Psoas muscle (tissue), 8 donors: ENCODE data around the gene PCID2. TPM values are rescaled to one million over a fixed set of nuclear protein-coding genes. Genes with fewer than 3 reads are reported as not detected.
"Not testable (repeated sequence)": the region's sequence is repeated elsewhere in the genome, so short reads cannot be mapped to it uniquely, and the experiment has no call there.

Source experiments
- ATAC-seq, 4 donors: fragments of 200-7000 bp; cut with Tn5 transposase; one replicate each; pipeline ENCODE4 v1.9.1; 2020; ENCODE audit warnings: moderate library complexity in 3 of 4, mild to moderate bottlenecking in 2 of 4
- DNase-seq, 2 donors: peaks; one replicate each; pipeline ENCODE4 v3.0.0-alpha.2; 2020
- H3K27ac ChIP-seq: fragments of 200-600 bp; one replicate; pipeline ENCODE4 v1.8.0; 2022
- H3K27me3 ChIP-seq, 3 donors: fragments of 200-600 bp in 1 of 3; one replicate each; pipeline versions ENCODE4 v1.6.1 to v1.8.0; 2013 to 2022; ENCODE audit warnings: low read length in 2 of 3, mild to moderate bottlenecking in 2 of 3, moderate library complexity in 1 of 3; ENCODE audit not compliant: insufficient read depth in 3 of 3
- H3K36me3 ChIP-seq, 2 donors: fragments of 200-600 bp in 1 of 2; one replicate each; pipeline versions ENCODE4 v1.6.1 to v1.8.0; 2013 to 2022; ENCODE audit warnings: low read depth in 1 of 2, mild to moderate bottlenecking in 1 of 2, moderate library complexity in 1 of 2; ENCODE audit not compliant: insufficient read depth in 1 of 2
- H3K4me1 ChIP-seq: fragments of 200-600 bp; one replicate; pipeline ENCODE4 v1.8.0; 2022
- H3K4me3 ChIP-seq: fragments of 200-600 bp; one replicate; pipeline ENCODE4 v1.8.0; 2022; ENCODE audit warnings: mild to moderate bottlenecking
- H3K9me3 ChIP-seq: fragments of 200-600 bp; one replicate; pipeline ENCODE4 v1.8.0; 2022
- CTCF ChIP-seq: fragments of 200-600 bp; IDR thresholded peaks from one replicate; pipeline ENCODE4 v1.8.0; 2022; ENCODE audit warnings: antibody characterized with exemption
- WGBS, 3 donors: extraction: QIAGEN DNeasy Blood & Tissue Kit; methylation state at CpG; one replicate each; pipeline versions ENCODE4 v1.1.6 to v1.1.7; 2013; 5-methylcytosine and 5-hydroxymethylcytosine counted together
- intact Hi-C, 2 donors: fragments of 100-400 bp; cut with DNase I; formaldehyde crosslinking; loops; one replicate each; pipeline versions ENCODE4 v1.11.0 to v1.14.2; 2022
- long read RNA-seq, 2 donors: library from polyadenylated mRNA; unstranded; transcript quantifications; one replicate each; pipeline ENCODE4 v2.0.0, GENCODE V29; 2021
- polyA plus RNA-seq, 3 donors: library from polyadenylated mRNA; stranded (reverse); fragments of 200-250 nt; gene quantifications; one replicate each; pipeline ENCODE4 v1.2.3, GENCODE V29; 2013
- total RNA-seq, 4 donors: library from RNA; stranded (reverse); fragmentation: NEBNext Ultra II Directional in 2 of 4; extraction: Animal tissue kit (Norgen Biotek cat#: 25700) in 2 of 4; gene quantifications; one replicate each; pipeline versions ENCODE4 v1.2.1 to v1.2.4, GENCODE V29; 2021 to 2023
- donor health status: healthy with polysubstance abuse.
- donor health status: DM: no; HTN: no; CAD: no; lungs with moderate emphysema.
- donor health status: Bipolar disorder and iron deficiency.
- donor health status: healthy.
- donor health status: DM: yes; HTN: yes; CAD: no.
- donor health status: DM: no; HTN: no; CAD: no.
- donor health status: DM: no; HTN: no; CAD: no.
- donor health status: DM: yes; HTN: yes; CAD: no.

PCID2 gene
- 10 to 100 TPM; 22.5 to 37.1 (median 26.4) TPM for total RNA-seq
- 10 to 100 TPM; 19.9 to 28.2 (median 26.6) TPM for polyA plus RNA-seq
- long read RNA-seq, donor 1, transcript PCID2-202 (14 exons, 1,898 nt) = major isoform, 17 of 32 reads
- long read RNA-seq, donor 1, transcript PCID2-205 (15 exons, 1,654 nt) = minor isoform, 5 of 32 reads
- long read RNA-seq, donor 1, partial matches to known transcripts = 2 of 32 reads
- long read RNA-seq, donor 1, other reads (novel, unspliced or antisense) = 3 of 32 reads
- long read RNA-seq, donor 2, transcript PCID2-202 (14 exons, 1,898 nt) = major isoform, 28 of 55 reads
- long read RNA-seq, donor 2, transcript PCID2-205 (15 exons, 1,654 nt) = minor isoform, 9 of 55 reads
- long read RNA-seq, donor 2, partial matches to known transcripts = 3 of 55 reads
- long read RNA-seq, donor 2, other reads (novel, unspliced or antisense) = 11 of 55 reads

GRCh38 chr13:113208421-113209335 is at the start of gene PCID2:
Gene PCID2 (minus strand): TSS chr13:113208669. CDS start chr13:113208634, 35 bp downstream.
- H3K9me3 ChIP-seq = no peaks in the 10 kb centered on the region
- H3K4me3 ChIP-seq = peak within 1 kb of the TSS; percentile 88
- H3K27me3 ChIP-seq = no peaks in the 10 kb centered on the region
- WGBS, 3 donors = 0% methylated on average over 45 to 103 of the region's 103 CpGs
- intact Hi-C loops = loop anchor here (5.0 to 10.0 kb wide), 3 partner anchors 51 to 174 kb away; partner anchors contain the start of genes PROZ (in 2 of the 2) and LAMP1 (in 1 of the 2)
- peaks cover 0 to 28% of the 10 kb centered on the region in 2 donors for H3K36me3 ChIP-seq
- peak; percentile 89 to 94 for DNase-seq
- peak; percentile 91 to 93 (median 92) for ATAC-seq
- peak within 1 kb of the TSS; percentile 98 for H3K27ac ChIP-seq
- peaks cover 62% of the 10 kb centered on the region for H3K4me1 ChIP-seq
- TF ChIP-seq CTCF = peak; percentile 4

GRCh38 chr13:113257908-113258307 is 49.4 kb upstream of the PCID2 start:
- intact Hi-C loops, ATAC-seq, H3K4me3 ChIP-seq, H3K4me1 ChIP-seq, DNase-seq, H3K27ac ChIP-seq, H3K27me3 ChIP-seq, H3K9me3 ChIP-seq: not testable (repeated sequence)
- 95 to 98% (median 96%) methylated on average over 6 of the region's 6 CpGs for WGBS, 3 donors
- peaks cover 18 to 97% of the 10 kb centered on the region in 2 donors for H3K36me3 ChIP-seq

- no peaks in the 10 kb centered on the region for H3K4me1 ChIP-seq
- no peaks in the 10 kb centered on the region for H3K9me3 ChIP-seq
- TF ChIP-seq CTCF = no peak
- 84 to 92% (median 86%) methylated on average over 11 of the region's 11 CpGs for WGBS, 3 donors
- intact Hi-C loops = loop anchor here in 1 of 2 donors (5.0 kb wide), 1 partner anchor 75 kb away; no protein-coding TSS in a partner anchor
- ATAC-seq (no peak), DNase-seq (no peak)
- H3K27ac ChIP-seq = no peak overlapping the region
- peaks cover 32 to 99% of the 10 kb centered on the region in 2 donors for H3K36me3 ChIP-seq
- H3K27me3 ChIP-seq = no peaks in the 10 kb centered on the region
- H3K4me3 ChIP-seq = no peak overlapping the region
These were observed 44.1 kb upstream of the PCID2 start for GRCh38 chr13:113252516-113253095.

GRCh38 chr13:113245849-113246796 is 37.7 kb upstream of the PCID2 start:
- Histone ChIP-seq H3K36me3 (peaks cover 26 to 100% of the 10 kb centered on the region in 2 donors), H3K4me1 (no peaks in the 10 kb centered on the region), H3K4me3 (no peak overlapping the region), H3K27ac (no peak overlapping the region), H3K27me3 (no peaks in the 10 kb centered on the region), H3K9me3 (no peaks in the 10 kb centered on the region)
- ATAC-seq (no peak), DNase-seq (no peak)
- TF ChIP-seq CTCF = peak; percentile 10
- WGBS, 3 donors = 71 to 82% (median 78%) methylated on average over 10 of the region's 10 CpGs
- intact Hi-C loops = no loop called here
